Measurements from ENCODE around the gene PHF21B.
"Not testable (repeated sequence)": the region's sequence is repeated elsewhere in the genome, so short reads cannot be mapped to it uniquely, and the experiment has no call there.

Gene PHF21B

GRCh38 chr22:44915441-44915840 is 94.4 kb downstream of the PHF21B start:
- DNase-seq = no peak

GRCh38 chr22:44914026-44914721 is 95.6 kb downstream of the PHF21B start:
- DNase-seq = no peak

DNA sequence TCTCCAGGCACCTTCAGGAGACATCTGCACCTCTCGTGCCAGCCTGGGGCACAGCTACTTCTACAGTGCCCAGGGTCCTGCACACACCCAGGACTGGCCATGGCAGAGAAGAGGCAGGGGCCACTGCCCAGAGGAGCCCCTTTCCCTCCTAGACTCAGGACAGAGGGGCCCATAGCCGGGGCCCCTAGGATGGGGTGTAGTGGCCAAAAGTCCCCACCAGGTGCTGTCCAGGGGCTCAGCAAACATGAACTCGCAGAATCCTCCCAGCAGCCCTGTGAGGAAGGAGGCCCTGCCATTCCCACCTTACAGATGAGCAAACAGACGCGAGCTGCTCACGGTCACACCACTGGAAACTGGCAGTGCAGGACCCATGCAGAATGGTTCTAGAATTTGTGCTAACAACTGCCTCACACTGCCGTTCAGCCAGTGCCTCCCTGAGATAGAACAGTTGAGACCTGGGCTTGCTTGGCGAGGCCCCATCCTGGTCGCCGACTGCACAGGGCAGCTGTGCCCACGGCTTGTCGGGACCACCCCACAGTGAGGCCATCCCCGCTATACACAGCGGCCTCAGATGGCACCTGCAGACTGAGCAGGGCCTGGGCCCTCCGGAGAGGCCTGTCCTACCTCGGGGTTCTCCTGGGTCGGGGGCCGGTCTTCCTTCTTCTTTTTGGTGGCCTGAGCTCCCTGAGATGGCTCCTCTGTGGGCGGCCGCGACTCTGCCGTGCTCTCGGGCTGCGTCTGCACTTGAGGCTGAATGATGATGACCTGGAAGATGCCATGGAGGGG is 96.4 kb downstream of the PHF21B start:
- DNase-seq = no peak

DNA sequence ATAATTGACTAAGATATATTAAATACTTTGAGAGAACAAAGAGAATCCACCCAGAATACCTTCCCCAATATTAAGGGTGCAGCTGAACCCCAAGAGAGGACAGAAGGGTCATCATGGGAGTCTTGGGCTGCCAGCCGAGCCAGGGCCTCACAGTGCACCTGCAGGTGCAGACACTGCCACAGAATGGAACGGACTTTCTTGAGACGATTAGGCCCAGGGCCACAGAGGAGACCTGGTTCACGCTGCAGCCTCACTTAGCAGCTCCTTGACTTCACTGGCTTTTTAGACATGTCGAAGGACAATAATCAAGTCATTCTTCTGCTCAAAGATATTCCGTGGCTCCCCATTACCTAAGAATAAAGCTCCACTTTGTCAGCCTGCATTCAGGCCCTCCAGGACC is 100.6 kb downstream of the PHF21B start:
- DNase-seq = no peak

- DNase-seq = no peak
These were observed 101.8 kb downstream of the PHF21B start for GRCh38 chr22:44907765-44908737.

GRCh38 chr22:44906999-44907644 is 102.7 kb downstream of the PHF21B start:
- no peak for DNase-seq

DNA sequence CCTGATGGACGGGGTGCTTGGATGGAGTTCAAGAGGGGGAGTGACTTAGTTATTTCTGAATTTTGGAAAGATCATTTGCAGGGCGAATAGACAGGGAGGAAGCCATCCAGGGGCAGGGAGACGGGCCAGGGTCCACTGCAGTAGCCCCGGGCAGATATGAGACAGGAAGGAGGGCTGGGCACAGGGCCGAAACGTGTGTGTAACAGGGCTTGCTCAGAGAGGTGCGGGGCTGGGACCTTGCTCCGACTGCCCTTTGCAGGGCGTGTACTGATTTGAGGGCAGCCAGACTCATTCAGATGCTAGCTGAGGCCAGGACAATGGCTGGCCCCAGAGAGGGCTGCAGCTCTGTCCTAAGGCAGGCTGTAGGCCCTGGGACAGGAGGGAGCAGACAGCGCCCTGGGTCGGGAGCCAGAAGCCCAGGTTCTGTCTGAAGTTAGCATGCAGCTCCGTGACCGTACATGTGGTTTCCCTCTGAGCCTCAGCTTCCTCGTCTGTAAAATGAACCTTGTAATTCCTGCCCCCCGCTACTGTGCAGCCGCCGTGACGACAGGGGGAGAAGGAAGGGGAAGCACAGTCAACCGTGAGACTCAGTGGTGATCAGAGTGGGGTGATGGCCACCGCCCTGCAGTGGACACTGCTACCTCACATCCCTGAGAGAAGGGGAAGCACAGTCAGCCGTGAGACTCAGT is 103.4 kb downstream of the PHF21B start:
- DNase-seq = no peak

- DNase-seq = not testable (repeated sequence)
These were observed 105.2 kb downstream of the PHF21B start for GRCh38 chr22:44904492-44905152.

DNA sequence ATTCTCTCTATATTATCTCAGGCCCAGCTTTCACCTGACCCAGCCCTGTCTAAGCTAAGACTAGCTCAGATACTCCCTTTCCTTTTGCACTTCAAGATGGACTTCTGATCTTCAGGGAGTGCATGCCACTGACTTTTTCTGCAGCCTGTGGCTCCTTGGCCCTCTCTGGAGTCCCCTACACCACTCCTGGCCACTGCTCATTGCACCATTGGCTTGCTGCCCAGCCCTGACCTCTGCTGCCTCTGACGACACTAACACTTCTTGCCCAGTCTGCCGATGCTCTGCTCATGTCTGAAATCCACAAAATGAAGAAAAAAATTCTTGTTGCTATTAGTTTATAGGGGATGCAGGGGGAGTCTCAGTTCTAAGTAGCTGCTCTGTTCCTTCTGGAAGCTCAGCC is 106.6 kb downstream of the PHF21B start:
- not testable (repeated sequence) for DNase-seq

DNA sequence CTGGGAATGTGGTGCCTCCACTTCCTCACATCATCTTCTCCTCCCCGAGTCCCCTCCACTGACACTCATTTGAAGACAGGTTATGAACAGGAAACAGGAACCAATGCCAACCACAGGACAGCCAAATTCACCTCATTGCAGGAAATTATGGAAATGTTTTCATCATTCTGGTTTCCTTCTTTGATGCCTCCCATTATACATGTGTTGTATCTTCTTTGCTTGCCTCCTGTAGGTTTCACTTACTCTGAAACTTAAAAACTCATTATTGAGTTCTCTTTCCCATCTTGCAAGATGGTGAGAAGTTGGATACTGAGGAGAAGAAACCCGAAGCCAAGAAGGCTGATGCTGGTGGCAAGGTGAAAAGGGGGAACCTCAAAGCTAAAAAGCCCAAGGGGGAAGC is 108.5 kb downstream of the PHF21B start:
- DNase-seq = no peak

DNA sequence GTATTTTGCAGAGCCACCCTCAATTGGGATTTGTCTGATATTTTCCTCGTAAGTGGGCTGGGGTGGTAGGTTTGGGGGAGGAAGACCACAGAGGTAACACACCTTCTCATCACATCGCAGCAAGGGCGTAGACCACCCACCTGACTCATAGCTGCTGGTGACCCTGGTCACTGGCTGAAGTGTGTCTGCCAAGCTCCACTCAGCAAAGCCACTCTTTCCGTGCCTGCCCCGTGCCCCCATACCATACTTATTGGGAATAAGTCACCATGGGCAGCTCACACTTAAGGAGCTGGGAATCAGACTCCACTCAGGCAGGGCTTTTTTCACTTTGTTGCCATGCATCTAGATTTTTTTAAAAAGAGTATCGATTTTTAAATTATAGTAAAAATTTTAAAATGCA is 111.6 kb downstream of the PHF21B start:
- no peak for DNase-seq

DNA sequence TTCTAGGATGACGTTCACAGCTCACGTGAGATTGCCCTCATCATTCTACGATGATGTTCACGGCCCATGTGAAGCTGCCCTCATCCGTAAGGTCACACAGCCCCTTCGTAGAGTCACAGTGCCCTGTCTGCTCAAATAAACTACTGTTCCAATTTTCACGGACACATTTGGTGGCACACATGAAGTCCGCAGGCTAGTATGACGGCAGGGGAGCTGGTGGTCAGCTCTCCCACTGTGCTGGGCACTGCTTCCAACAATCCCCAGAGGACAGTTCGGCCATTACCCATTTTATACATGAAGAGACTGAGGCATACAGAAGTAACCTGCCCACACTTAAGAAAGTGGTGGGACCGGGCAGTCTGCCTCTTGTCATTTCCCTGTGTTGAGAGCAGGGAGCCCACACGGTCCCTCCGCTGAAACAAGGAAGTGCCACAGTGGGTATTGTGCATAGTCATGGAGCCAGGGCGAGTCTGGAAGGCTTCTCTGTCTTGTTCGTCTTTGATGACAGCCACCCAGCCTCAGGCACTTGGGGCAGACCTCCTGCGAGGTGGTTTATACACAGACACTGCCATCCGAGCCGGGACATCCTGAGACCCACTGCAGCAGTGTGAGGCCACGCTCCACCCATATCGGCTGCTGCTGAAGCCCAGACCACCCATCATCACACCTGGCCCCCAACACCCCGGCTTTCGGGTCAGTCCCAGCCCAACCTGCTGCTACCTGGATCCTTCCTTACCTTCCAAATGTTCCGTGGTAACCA is 114.3 kb downstream of the PHF21B start:
- DNase-seq = no peak

DNA sequence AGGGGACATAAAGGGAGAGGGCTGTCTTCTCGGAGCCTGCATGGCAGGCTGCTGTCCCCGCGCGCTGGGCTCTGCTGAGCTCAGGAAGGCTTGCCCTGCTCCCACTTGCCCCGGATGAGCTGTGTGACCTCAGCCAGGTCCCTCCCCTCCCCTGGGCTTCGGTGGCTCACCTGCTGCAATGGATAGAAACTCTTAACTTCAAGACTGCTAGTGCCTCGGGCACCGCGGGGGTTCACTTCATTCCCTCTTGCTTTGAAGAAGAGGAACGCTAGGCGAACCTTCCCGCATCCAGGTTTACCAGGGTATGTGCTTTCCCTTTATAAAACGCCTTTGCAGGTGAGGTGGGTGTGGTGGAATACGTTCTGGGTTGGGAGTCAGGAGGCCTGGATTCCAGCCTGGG is 115.0 kb downstream of the PHF21B start:
- DNase-seq = no peak

- no peak for DNase-seq
These were observed 115.5 kb downstream of the PHF21B start for GRCh38 chr22:44894321-44894720.

- no peak for DNase-seq
These were observed 116.1 kb downstream of the PHF21B start for GRCh38 chr22:44893731-44894080.

GRCh38 chr22:44892803-44893730 is 116.7 kb downstream of the PHF21B start:
- no peak for DNase-seq

GRCh38 chr22:44892243-44892642 is 117.6 kb downstream of the PHF21B start:
- no peak for DNase-seq

- DNase-seq = no peak
These were observed 118.0 kb downstream of the PHF21B start for GRCh38 chr22:44891791-44892190.

DNA sequence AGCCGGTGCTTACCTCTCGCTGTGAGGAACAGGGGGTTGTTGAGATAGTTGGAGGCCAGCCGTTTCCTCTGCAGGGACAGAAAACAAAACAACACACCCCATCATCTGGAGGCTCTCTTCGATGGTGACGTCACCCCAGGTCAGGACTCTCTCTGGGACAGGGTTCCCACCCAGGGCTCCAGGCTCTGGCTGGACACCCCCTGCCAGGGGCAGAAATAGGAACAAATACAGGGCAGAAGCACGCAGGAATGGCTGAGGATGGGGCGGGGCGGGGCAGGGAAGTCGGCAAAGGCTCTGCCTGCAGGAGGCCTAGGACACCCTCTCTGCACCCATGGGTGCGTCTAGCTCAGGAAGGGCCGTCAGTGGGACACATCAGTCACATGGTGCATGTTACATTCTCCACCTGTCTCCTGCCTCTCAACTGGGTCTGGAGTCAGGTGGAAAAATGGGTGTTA is 118.5 kb downstream of the PHF21B start:
- no peak for DNase-seq

All from NCI-H446 treated with DMSO at 0.1 percent for 48 hours (cell line).